C4-2B (cell line): ENCODE results near the gene MT1B.

Source experiments
- ZFX ChIP-seq: fragments of 450-650 bp; IDR thresholded peaks from 2 replicates; pipeline ENCODE4 v1.6.1; 2017
- TF ChIP-seq, protein P1 (sequence below): fragments of 450-650 bp; conservative IDR thresholded peaks from 2 replicates; pipeline ENCODE4 v1.5.1; 2017; ENCODE audit warnings: mild to moderate bottlenecking

DNA sequence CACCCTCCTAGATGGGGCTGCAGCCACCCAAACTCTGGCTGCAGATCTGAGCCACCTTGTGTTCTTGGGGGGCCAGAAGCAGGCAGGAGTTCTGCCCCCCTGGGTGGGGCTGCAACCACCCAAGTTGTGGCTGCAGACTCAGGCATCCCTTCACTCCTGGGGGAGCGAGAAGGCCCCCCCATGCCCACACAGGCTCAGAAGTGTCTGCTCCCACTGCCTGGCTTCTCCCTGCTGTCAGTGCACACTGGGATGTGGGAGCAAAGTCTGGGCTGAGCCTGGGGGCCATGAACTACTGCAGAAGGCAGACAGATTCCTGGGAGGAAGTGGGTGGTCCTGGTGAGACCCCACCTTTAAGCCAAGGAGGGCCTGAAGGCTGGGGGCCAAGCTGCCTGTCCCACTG is 43.6 kb downstream of the MT1B start:
- TF ChIP-seq, protein P1, sequence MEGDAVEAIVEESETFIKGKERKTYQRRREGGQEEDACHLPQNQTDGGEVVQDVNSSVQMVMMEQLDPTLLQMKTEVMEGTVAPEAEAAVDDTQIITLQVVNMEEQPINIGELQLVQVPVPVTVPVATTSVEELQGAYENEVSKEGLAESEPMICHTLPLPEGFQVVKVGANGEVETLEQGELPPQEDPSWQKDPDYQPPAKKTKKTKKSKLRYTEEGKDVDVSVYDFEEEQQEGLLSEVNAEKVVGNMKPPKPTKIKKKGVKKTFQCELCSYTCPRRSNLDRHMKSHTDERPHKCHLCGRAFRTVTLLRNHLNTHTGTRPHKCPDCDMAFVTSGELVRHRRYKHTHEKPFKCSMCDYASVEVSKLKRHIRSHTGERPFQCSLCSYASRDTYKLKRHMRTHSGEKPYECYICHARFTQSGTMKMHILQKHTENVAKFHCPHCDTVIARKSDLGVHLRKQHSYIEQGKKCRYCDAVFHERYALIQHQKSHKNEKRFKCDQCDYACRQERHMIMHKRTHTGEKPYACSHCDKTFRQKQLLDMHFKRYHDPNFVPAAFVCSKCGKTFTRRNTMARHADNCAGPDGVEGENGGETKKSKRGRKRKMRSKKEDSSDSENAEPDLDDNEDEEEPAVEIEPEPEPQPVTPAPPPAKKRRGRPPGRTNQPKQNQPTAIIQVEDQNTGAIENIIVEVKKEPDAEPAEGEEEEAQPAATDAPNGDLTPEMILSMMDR, result no peak
- TF ChIP-seq ZFX, result no peak
